HG03097 (cell line): ENCODE results near the gene NPAS4.
"Not testable (repeated sequence)": the region's sequence is repeated elsewhere in the genome, so short reads cannot be mapped to it uniquely, and the experiment has no call there.

Experiments used
- ATAC-seq: cut with Tn5 transposase; IDR thresholded peaks from one replicate; pipeline ENCODE4 v1.9.1; 2021; ENCODE audit not compliant: unreplicated experiment, low FRiP score

Gene NPAS4

DNA sequence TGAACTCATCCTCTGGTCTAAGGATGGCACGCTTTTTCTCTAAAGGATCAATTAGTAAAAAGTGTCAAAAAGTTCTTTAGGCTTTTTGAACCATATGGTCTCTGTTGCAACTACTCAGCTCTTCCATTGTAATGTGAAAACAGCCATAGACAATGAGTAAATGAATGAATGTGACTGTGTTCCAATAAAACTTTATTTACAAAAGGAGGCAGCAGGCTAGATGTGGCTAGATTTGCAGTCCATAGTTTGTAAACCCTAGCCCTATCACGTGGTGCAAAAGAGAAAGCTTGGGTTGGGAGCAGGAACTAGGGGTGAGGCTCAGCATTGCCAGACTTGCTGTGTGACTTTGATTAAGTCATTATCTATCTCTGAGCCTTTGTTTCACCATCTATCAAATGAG, 5.4 kb upstream of the NPAS4 start:
- ATAC-seq: no peak

DNA sequence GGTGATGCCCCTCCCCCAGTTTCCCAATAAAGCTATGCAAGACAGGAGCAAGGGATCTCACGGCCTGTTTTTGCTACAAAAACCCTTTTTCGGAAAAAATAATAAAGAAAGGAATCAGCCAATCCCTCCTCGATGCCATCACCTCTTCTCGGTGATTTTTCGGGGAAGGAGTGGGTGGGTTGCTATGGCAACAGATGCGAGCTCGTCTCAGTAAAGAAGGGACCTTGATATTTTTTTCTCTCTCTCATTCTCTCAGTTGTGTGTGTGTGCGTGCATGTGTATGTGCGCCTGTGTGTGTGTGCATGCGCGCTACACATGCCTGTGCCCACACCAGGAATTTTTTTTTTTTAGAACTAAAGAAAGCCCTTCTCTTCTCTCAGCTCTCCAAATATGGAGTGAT, 3.8 kb upstream of the NPAS4 start:
- no peak for ATAC-seq

GRCh38 chr11:66418168-66418985, 2.5 kb upstream of the NPAS4 start:
- no peak for ATAC-seq

DNA sequence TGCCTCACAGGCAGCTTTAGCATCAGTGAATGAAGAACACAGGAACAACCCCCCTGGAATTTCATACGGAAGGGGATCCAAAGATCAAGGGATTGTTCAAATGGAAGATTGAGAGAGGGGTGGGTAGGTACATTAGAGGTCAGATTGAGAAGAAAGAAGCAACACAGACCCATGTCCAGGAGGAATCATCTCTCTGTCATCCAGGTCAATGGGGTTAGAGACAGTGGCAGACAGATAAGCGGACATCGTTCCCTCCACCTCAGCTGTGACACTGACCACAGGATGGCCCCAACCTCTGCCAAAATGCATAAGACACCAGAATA, 1.9 kb upstream of the NPAS4 start:
- no peak for ATAC-seq

GRCh38 chr11:66419825-66420224, 1.0 kb upstream of the NPAS4 start:
- ATAC-seq: no peak

- peak; percentile 78 for ATAC-seq
Measured at GRCh38 chr11:66421492-66422205, 814 bp downstream of the NPAS4 start.

- no peak for ATAC-seq
Measured at GRCh38 chr11:66426314-66426713, 5.5 kb downstream of the NPAS4 start.

GRCh38 chr11:66428933-66429332, 8.1 kb downstream of the NPAS4 start:
- no peak for ATAC-seq

GRCh38 chr11:66429983-66430602, 9.3 kb downstream of the NPAS4 start:
- ATAC-seq: no peak

DNA sequence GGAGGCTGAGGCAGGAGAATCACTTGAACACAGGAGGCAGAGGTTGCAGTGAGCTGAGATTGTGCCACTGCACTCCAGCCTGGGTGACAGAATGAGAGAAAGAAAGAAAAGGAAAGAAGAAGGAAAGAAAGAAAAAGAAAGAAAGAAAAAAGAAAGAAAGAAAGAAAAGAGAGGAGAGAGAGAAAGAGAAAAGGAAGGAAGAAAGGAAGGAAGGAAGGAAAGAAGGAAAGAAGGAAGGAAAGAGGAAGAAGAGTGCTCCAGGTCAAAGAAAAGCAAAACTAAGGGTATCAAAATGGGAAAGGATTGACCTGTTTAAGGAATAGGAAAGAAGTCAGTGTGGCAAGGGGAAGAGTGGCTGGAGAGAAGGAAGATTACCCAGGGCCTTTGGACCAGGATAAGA, 10.5 kb downstream of the NPAS4 start:
- ATAC-seq: not testable (repeated sequence)

DNA sequence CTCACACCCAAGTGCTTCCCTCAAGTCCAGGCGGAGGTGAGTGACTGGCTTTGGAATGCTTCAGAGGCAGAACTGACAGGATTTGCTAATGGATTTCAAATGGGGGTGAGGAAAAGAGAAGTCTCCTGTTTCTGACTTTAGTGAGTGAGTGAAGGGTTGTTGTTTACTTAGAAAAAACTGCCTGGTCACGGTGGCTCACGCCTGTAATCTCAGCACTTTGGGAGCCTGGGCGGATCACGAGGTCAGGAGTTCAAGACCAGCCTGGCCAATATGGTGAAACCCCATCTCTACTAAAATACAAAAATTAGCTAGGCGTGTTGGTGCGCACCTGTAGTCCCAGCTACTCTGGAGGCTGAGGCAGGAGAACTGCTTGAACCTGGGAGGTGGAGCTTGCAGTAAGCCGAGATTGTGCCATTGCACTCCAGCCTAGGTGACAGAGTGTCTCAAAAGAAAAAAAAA, 11.1 kb downstream of the NPAS4 start:
- ATAC-seq: not testable (repeated sequence)

GRCh38 chr11:66432597-66432996, 11.8 kb downstream of the NPAS4 start:
- ATAC-seq: no peak

- no peak for ATAC-seq
Measured at GRCh38 chr11:66437979-66438503, 17.2 kb downstream of the NPAS4 start.

DNA sequence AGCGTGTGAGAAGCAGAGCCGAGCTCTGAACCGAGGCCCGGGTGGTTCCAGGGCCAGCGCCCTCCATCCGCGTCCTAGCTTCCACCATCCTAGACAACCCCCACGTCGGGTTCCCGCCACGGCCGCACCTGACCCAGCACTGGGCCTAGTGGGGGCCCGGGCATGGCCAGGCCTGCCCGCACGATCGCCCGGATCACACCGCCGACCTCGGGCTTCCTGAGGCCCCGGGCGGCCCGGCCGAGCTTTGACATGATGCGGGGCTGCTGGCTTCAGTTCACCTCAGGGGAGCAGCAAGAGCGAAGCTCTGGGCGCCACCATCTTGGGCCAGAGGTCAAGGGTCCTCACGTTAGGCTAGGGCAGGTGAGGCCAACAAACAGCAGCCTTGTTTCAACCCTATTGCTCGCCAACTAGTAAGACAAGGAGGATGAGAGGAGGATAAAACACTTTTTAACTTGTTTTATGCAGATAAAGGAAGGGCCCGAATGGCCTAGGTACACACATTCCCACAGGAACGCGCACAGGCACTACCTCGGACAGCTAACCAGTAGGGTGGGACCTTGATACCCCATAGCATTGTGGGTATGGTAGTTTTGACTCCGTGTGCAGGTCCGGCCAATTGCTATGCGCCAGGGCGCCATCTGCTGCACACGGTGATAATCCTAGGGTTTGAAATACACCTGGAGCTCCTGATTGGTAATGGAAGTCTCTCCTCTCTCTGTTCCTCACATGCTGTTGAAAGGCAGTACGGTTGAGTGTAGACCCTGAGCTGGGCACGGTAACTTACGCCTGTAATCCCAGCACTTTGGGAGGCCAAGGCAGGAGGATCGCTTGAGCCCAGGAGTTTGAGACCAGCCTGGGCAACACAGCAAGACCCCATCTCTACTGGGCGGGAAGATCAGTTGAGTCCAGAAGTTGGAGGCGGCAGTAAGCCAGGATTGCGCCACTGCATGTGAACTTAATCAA, 17.9 kb downstream of the NPAS4 start, which contains the start of gene MRPL11:
Gene MRPL11, minus strand, starts transcription at position 345 of the 963 bp plus-strand sequence. Its CDS starts 94 bp downstream, at position 251.
- peak; percentile 83 for ATAC-seq

- not testable (repeated sequence) for ATAC-seq
Measured at GRCh38 chr11:66440101-66440939, 19.5 kb downstream of the NPAS4 start.

DNA sequence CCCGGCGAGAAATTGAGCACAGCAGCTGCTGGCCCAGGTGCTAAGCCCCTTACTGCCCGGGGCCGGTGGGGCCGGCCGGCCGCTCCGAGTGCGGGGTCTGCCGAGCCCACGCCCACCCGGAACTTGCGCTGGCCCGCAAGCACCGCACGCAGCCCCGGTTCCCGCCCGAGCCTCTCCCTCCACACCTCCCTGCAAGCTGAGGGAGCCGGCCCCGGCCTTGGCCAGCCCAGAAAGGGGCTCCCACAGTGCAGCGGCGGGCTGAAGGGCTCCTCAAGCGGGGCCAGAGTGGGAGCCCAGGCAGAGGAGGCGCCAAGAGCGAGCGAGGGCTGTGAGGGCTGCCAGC, 20.1 kb downstream of the NPAS4 start:
- not testable (repeated sequence) for ATAC-seq

DNA sequence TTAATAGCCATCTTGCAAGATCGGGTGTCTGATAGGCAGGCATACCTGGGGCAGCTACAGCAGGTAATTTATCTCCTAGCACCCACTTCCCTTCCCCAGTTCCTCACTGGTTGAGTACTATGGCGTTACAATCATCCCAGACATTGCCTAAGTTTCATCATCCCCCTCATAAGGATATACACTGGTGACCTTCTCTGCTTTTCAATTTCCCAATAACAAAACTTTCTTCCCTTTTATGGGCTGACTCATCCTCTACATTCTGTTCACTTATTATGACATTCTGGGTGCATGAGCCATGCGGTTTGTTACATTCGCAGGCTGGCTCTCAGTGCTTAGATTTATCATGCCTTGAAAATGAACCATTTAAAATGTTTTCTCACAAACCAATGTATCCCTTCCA, 22.8 kb downstream of the NPAS4 start:
- no peak for ATAC-seq

DNA sequence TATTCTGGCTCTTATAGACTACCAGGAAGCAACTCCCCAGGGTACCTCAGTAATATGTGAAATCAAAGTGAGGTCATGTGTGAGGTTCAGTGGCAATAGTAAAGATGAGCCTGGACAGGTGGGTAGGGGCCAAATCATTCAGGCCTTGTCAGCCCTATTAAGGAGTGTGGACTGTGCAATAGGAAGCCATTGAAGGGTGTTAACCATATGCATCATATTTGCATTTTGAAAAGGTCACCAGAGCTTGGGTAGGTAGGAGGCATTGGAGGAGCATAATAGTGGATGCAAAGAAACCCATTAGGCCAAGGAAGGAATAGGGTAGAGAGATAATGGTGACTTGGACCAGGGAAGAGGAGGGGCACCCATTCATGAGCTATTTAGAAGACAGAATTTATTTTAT, 26.2 kb downstream of the NPAS4 start:
- no peak for ATAC-seq

DNA sequence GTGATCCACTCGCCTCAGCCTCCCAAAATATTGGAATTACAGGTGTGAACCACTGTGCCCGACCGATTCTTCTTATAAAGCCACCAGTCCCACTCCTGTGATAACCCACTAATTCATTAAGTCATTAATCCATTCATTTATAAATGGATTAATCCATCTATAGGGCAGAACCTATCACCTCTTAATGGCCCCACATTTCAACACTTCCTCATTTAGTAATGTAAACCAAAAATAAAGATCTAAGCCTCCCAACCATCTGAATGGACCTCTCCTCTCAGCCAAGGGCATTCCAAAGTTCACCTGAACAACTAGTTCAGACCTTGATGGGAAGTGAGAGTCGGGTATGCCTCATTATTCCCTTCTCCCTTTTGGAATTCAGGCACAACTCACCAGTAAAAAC, 27.7 kb downstream of the NPAS4 start:
- no peak for ATAC-seq
